A549 (cell line): ENCODE data around the gene SNTB2. TPM values are rescaled to one million over a fixed set of nuclear protein-coding genes. Genes with fewer than 3 reads are reported as not detected.
A peak's percentile ranks its signal among the peaks of the same experiment; 100 is the strongest.
"Not testable (repeated sequence)": the region's sequence is repeated elsewhere in the genome, so short reads cannot be mapped to it uniquely, and the experiment has no call there.

Experiments used
- ATAC-seq, 2 experiments: fragments of 200-7000 bp in 1 of 2; fragments of >200 bp in 1 of 2; cut with Nextera tagmentation in 1 of 2; cut with Tn5 transposase in 1 of 2; 3 replicates each; pipeline versions ENCODE4 v1.8.0 to v1.9.1; 2018 to 2020; ENCODE audit warnings: mild to moderate bottlenecking in 1 of 2, moderate library complexity in 1 of 2
- CTCF ChIA-PET: fragments of 300-600 bp; sonication (Branson Sonifier 250); formaldehyde crosslinking; extraction: SDS; loops from one replicate; lab custom pipeline; 2021; ENCODE audit warnings: antibody characterized with exemption, inconsistent platforms; lab: Yijun Ruan, JAX
- POLR2A ChIA-PET: fragments of 350-600 bp; formaldehyde crosslinking; extraction: SDS; loops from one replicate; lab custom pipeline; 2021; ENCODE audit warnings: antibody characterized with exemption, inconsistent platforms; lab: Yijun Ruan, JAX
- DNase-seq, 2 experiments: peaks; one replicate each; pipeline versions ENCODE4 v3.0.0 to v3.0.0-alpha.2; 2011 to 2016; ENCODE audit warnings: low read depth in 1 of 2, low spot score in 1 of 2
- FAIRE-seq: peaks from 2 replicates; lab custom pipeline; 2011; peaks lifted over from hg19 to GRCh38; lab: Jason Lieb, UNC
- H3K27ac ChIP-seq, 2 experiments: fragments of >200 bp; sonication (Bioruptor Twin); formaldehyde crosslinking; 3 replicates each; pipeline ENCODE4 v1.5.1; 2016 to 2017
- H3K4me1 ChIP-seq: fragments of >200 bp; sonication (Bioruptor Twin); formaldehyde crosslinking; 3 replicates; pipeline ENCODE4 v1.6.1; 2016
- H3K4me2 ChIP-seq: fragments of >200 bp; sonication (Bioruptor Twin); formaldehyde crosslinking; 3 replicates; pipeline ENCODE4 v1.6.1; 2016
- H3K4me3 ChIP-seq: fragments of >200 bp; sonication (Bioruptor Twin); formaldehyde crosslinking; 3 replicates; pipeline ENCODE4 v1.5.1; 2016
- H3K9me3 ChIP-seq: fragments of >200 bp; sonication (Bioruptor Twin); formaldehyde crosslinking; 3 replicates; pipeline ENCODE4 v1.6.1; 2016
- BHLHE40 ChIP-seq: IDR thresholded peaks from 2 replicates; pipeline ENCODE4 v1.6.1; 2012; ENCODE audit warnings: low read depth, low read length, inconsistent platforms
- CBX8 ChIP-seq: fragments of 200-600 bp; sonication (generic); IDR thresholded peaks from 2 replicates; pipeline ENCODE4 v1.6.1; 2016
- CHD2 ChIP-seq: fragments of 150-350 bp; IDR thresholded peaks from 2 replicates; pipeline ENCODE4 v1.6.1; 2014; ENCODE audit warnings: low read length; ENCODE audit not compliant: partially characterized antibody
- KDM5A ChIP-seq: fragments of 200-600 bp; sonication (generic); IDR thresholded peaks from 2 replicates; pipeline ENCODE4 v1.6.1; 2016; ENCODE audit warnings: antibody characterized with exemption, mild to moderate bottlenecking
- MAFK ChIP-seq: fragments of 450-650 bp; IDR thresholded peaks from 2 replicates; pipeline ENCODE4 v1.6.1; 2014; ENCODE audit not compliant: partially characterized antibody
- MAZ ChIP-seq: fragments of 150-350 bp; IDR thresholded peaks from 2 replicates; pipeline ENCODE4 v1.6.1; 2014; ENCODE audit warnings: antibody characterized with exemption, low read depth, low read length, borderline replicate concordance
- PHF8 ChIP-seq: fragments of 200-600 bp; sonication (generic); IDR thresholded peaks from 2 replicates; pipeline ENCODE4 v1.6.1; 2016; ENCODE audit warnings: low read depth, mild to moderate bottlenecking, antibody characterized with exemption, moderate library complexity, borderline replicate concordance
- POLR2A ChIP-seq: IDR thresholded peaks from 2 replicates; pipeline ENCODE4 v1.6.1; 2012; ENCODE audit warnings: mild to moderate bottlenecking, low read length
- POLR2AphosphoS2 ChIP-seq: conservative IDR thresholded peaks from 2 replicates; pipeline ENCODE4 v1.6.1; 2012; ENCODE audit warnings: low read length, improper control_type of control experiment, inconsistent platforms
- RAD21 ChIP-seq, 2 experiments: fragments of >200 bp in 1 of 2; sonication (Bioruptor Twin) in 1 of 2; formaldehyde crosslinking in 1 of 2; IDR thresholded peaks in 1 of 2; conservative IDR thresholded peaks in 1 of 2; 2 replicates in 1 of 2; 3 replicates in 1 of 2; pipeline ENCODE4 v1.6.1; 2012 to 2018; ENCODE audit warnings: inconsistent platforms in 1 of 2
- RARB ChIP-seq: fragments of 250-450 bp; sonication (Bioruptor Pico); IDR thresholded peaks from 2 replicates; pipeline ENCODE4 v1.8.0; 2021; ENCODE audit warnings: mild to moderate bottlenecking, moderate library complexity
- SMC3 ChIP-seq: fragments of >200 bp; sonication (Bioruptor Twin); formaldehyde crosslinking; IDR thresholded peaks from 3 replicates; pipeline ENCODE4 v1.6.1; 2018; ENCODE audit warnings: inconsistent platforms
- SREBF2 ChIP-seq: fragments of 450-650 bp; IDR thresholded peaks from 2 replicates; pipeline ENCODE4 v1.6.1; 2014; ENCODE audit warnings: mild to moderate bottlenecking, moderate library complexity
- ZC3H11A ChIP-seq: fragments of 450-650 bp; IDR thresholded peaks from 2 replicates; pipeline ENCODE4 v1.6.1; 2014; ENCODE audit warnings: antibody characterized with exemption, mild to moderate bottlenecking
- ZSCAN20 ChIP-seq: fragments of 250-450 bp; sonication (Bioruptor Pico); IDR thresholded peaks from 2 replicates; pipeline ENCODE4 v1.8.0; 2022; ENCODE audit warnings: mild to moderate bottlenecking, moderate library complexity
- WGBS: methylation state at CpG from one replicate; pipeline ENCODE4 v1.1.6; 2017; ENCODE audit errors: missing lambda C conversion rate; 5-methylcytosine and 5-hydroxymethylcytosine counted together
- polyA plus RNA-seq, 4 experiments: library from polyadenylated mRNA; depleted of rRNA in 3 of 4; stranded (reverse); fragments of >200 nt; fragmentation: RNase III in 1 of 4; extraction: RNeasy Plus Mini Kit Qiagen cat#74134 plus additional on column Dnase treatment in 1 of 4; gene quantifications; 2 replicates in 3 of 4; 3 replicates in 1 of 4; pipeline ENCODE4 v1.2.3, GENCODE V29; 2011 to 2017
- TF ChIP-seq, protein P1 (sequence below): fragments of 200-600 bp; sonication (generic); IDR thresholded peaks from 2 replicates; pipeline ENCODE4 v1.6.1; 2016; ENCODE audit warnings: antibody characterized with exemption, mild to moderate bottlenecking, moderate library complexity
- TF ChIP-seq, protein P2 (sequence below): fragments of >200 bp; sonication (Bioruptor Twin); formaldehyde crosslinking; IDR thresholded peaks from 3 replicates; pipeline ENCODE4 v1.5.1; 2016
- TF ChIP-seq, protein P3 (sequence below): fragments of >200 bp; sonication (Bioruptor Twin); formaldehyde crosslinking; IDR thresholded peaks from 3 replicates; pipeline ENCODE4 v1.6.1; 2016

Gene SNTB2
- polyA plus RNA-seq, 2 of the 4 experiments (the other 2 are of a cell fraction): 7.8 to 20.8 TPM

DNA sequence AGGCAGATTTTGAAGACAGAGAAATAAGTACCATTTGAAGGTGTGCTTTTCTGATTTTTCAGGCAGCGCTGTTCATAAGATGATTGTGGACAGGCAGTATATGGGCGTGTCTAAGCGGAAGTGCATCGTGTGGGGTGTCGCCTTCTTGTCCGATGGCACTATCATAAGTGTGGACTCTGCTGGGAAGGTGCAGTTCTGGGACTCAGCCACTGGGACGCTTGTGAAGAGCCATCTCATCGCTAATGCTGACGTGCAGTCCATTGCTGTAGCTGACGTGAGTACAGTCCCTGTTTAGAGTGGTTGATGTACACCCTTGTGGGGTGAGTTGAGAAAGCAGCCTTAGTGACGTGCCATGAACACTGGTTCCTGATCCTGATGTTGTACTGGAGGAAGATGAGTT lies 43.8 kb upstream of the SNTB2 start (continued):
- TF ChIP-seq, protein P1, sequence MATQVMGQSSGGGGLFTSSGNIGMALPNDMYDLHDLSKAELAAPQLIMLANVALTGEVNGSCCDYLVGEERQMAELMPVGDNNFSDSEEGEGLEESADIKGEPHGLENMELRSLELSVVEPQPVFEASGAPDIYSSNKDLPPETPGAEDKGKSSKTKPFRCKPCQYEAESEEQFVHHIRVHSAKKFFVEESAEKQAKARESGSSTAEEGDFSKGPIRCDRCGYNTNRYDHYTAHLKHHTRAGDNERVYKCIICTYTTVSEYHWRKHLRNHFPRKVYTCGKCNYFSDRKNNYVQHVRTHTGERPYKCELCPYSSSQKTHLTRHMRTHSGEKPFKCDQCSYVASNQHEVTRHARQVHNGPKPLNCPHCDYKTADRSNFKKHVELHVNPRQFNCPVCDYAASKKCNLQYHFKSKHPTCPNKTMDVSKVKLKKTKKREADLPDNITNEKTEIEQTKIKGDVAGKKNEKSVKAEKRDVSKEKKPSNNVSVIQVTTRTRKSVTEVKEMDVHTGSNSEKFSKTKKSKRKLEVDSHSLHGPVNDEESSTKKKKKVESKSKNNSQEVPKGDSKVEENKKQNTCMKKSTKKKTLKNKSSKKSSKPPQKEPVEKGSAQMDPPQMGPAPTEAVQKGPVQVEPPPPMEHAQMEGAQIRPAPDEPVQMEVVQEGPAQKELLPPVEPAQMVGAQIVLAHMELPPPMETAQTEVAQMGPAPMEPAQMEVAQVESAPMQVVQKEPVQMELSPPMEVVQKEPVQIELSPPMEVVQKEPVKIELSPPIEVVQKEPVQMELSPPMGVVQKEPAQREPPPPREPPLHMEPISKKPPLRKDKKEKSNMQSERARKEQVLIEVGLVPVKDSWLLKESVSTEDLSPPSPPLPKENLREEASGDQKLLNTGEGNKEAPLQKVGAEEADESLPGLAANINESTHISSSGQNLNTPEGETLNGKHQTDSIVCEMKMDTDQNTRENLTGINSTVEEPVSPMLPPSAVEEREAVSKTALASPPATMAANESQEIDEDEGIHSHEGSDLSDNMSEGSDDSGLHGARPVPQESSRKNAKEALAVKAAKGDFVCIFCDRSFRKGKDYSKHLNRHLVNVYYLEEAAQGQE: no peak
- TF ChIP-seq ZC3H11A: no peak

DNA sequence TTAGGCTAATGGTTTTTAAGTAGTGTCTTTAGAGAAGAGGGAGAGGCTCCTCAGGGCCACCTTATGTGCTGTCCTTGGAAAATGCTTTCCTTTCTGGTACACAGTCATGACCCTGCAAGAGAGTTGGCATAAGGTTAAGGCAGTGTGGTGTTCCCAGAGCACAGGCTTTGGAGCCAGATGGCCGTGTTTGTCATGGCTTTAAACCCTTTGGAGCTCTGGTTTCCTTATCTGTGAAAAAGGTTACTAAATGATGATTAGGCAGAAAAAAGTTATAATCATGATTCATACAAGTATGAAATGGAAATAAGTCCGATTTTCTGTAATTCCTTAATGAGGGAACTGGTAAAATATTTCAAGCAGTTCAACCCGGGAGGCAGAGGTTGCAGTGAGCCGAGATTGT lies 41.3 kb upstream of the SNTB2 start:
- DNase-seq (no peak), ATAC-seq (no peak), FAIRE-seq (no peak)
- no peaks in the 10 kb centered on the region for H3K9me3 ChIP-seq
- ChIA-PET CTCF (interaction anchor here (3.0 kb wide), 1 partner anchor 141 kb away, joined by 11 read pairs; no protein-coding TSS in a partner anchor), POLR2A (no interaction called here)
- H3K4me2 ChIP-seq: no peak overlapping the region
- H3K4me1 ChIP-seq: 0 out of 3 replicates have a peak, but pooled peaks cover 3% of the 10 kb centered on the region
- no peak overlapping the region for H3K4me3 ChIP-seq
- H3K27ac ChIP-seq: peak overlapping the region in 1 of 2 experiments; percentile 38; a peak in 1 of 6 replicates
- 76% methylated on average over 4 of the region's 4 CpGs for WGBS
- TF ChIP-seq MAFK (peak; percentile 92), KDM5A (no peak)

DNA sequence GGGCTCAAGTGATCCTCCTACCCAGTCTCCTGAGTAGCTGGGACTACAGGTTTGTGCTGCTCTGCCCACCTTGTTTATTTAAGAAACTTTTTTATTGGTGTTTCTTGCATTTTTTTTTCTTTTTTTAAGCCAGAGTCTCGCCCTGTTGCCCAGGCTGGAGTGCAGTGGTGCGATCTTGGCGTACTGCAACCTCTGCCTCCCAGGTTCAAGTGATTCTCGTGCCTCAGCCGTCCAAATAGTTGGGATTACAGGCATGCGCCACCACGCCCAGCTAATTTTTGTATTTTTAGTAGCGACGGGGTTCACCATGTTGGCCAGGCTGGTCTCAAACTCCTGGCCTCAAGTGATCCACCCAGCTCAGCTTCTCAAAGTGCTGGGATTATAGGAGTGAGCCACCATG lies 37.3 kb upstream of the SNTB2 start:
- WGBS: 86% methylated on average over 9 of the region's 9 CpGs

DNA sequence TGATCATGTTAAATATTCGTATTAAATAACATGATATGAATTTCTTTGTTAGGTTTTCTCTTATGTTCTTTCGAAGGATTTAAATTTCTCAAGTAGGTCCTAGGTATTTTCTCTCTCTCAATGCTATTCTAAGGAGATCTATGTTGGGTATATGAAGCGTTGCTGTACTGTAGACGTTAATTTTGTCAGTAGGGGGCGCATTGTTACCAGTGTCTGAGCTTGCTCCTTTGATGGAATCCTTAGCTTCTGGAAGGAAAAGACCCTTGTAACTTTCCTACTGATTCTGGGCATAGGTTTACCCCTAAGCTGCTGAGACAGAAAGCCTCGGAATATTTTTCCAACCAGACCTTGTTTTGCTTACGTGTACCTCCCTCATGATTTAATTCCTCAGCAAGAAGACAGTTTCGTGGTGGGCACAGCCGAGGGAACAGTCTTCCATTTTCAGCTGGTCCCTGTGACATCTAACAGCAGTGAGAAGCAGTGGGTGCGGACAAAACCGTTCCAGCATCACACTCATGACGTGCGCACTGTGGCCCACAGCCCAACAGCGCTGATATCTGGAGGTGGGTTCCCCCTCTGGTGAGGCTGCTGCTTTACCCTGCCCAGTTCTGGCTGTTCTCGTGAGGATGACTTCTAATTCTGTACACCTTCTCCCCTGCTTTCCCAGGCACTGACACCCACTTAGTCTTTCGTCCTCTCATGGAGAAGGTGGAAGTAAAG lies 36.7 kb upstream of the SNTB2 start:
- no peak overlapping the region for H3K4me3 ChIP-seq
- H3K4me2 ChIP-seq: no peak overlapping the region
- DNase-seq (peak; percentile 76 to 77), FAIRE-seq (peak; percentile 67)
- POLR2A ChIA-PET: interaction anchor here (0.5 to 1.3 kb wide), 4 partner anchors 67 to 180 kb away, joined by 3 to 5 read pairs (median 4); partner anchors contain the start of gene PDF
- WGBS: 58% methylated on average over 16 of the region's 16 CpGs
- CTCF ChIA-PET: interaction anchor here (0.6 to 7.5 kb wide), 53 partner anchors 8 to 787 kb away, joined by 3 to 133 read pairs (median 4); partner anchors contain the start of genes PDF and SNTB2
- TF ChIP-seq SMC3 (peak; percentile 60), RAD21 (conservative IDR thresholded peaks at IDR 0.05 in 1 of 2, IDR thresholded peaks at IDR 0.05 in 1 of 2) (peak; percentile 83 to 87), MAFK (no peak), CBX8 (no peak)
- TF ChIP-seq, protein P2, sequence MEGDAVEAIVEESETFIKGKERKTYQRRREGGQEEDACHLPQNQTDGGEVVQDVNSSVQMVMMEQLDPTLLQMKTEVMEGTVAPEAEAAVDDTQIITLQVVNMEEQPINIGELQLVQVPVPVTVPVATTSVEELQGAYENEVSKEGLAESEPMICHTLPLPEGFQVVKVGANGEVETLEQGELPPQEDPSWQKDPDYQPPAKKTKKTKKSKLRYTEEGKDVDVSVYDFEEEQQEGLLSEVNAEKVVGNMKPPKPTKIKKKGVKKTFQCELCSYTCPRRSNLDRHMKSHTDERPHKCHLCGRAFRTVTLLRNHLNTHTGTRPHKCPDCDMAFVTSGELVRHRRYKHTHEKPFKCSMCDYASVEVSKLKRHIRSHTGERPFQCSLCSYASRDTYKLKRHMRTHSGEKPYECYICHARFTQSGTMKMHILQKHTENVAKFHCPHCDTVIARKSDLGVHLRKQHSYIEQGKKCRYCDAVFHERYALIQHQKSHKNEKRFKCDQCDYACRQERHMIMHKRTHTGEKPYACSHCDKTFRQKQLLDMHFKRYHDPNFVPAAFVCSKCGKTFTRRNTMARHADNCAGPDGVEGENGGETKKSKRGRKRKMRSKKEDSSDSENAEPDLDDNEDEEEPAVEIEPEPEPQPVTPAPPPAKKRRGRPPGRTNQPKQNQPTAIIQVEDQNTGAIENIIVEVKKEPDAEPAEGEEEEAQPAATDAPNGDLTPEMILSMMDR: peak; percentile 90
- TF ChIP-seq, all 56 proteins: peak for 3
- no peaks in the 10 kb centered on the region for H3K9me3 ChIP-seq
- H3K27ac ChIP-seq: no peak overlapping the region
- H3K4me1 ChIP-seq: no peaks in the 10 kb centered on the region
- ATAC-seq: peak; percentile 89 to 97

More for the DNA sequence above, 37.3 kb upstream of the SNTB2 start:
- FAIRE-seq, ATAC-seq, H3K27ac ChIP-seq, H3K4me1 ChIP-seq, H3K9me3 ChIP-seq, H3K4me2 ChIP-seq, H3K4me3 ChIP-seq, DNase-seq: not testable (repeated sequence)
- ChIA-PET CTCF (interaction anchor here (0.9 to 7.5 kb wide), 30 partner anchors 9 to 305 kb away, joined by 3 to 133 read pairs (median 5); partner anchors contain the start of gene SNTB2), POLR2A (interaction anchor here (1.3 kb wide), 1 partner anchor 181 kb away, joined by 5 read pairs; the partner anchor contains the start of gene PDF)

DNA sequence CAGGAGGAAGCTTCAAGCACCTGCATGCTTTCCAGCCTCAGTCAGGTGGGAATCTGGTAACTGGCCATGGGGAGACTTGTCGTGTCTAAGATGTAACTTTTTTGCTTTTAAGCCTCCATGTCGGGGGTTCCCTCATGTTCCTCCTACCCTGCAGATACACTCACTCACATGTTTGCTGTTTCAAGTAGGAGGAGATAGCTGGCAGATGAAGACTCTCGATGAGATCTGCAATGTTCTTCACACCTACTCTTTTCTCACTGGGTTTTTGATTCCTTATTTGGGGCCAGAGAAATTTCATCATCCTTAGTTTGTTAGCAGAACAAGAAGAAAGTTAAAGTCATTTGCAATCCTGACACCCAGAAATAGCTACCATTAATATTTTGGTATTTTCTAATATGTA lies 29.8 kb upstream of the SNTB2 start:
- no peak for FAIRE-seq
- POLR2A ChIA-PET: interaction anchor here (0.6 kb wide), 1 partner anchor 109 kb away, joined by 4 read pairs; no protein-coding TSS in a partner anchor
- Histone ChIP-seq H3K4me1 (no peaks in the 10 kb centered on the region), H3K9me3 (no peaks in the 10 kb centered on the region), H3K27ac (no peak overlapping the region), H3K4me2 (no peak overlapping the region), H3K4me3 (no peak overlapping the region)
- CTCF ChIA-PET: interaction anchor here (0.6 to 2.0 kb wide), 8 partner anchors 10 to 255 kb away, joined by 3 to 8 read pairs (median 4); no protein-coding TSS in a partner anchor
- no peak for ATAC-seq
- DNase-seq: no peak
- 89% methylated on average over 3 of the region's 3 CpGs for WGBS
- TF ChIP-seq ZSCAN20 (CRISPR knock-in tag) (no peak), RARB (CRISPR knock-in tag) (no peak), POLR2AphosphoS2 (no peak), BHLHE40 (no peak), PHF8 (no peak), POLR2A (no peak), CHD2 (no peak), MAZ (no peak), SREBF2 (no peak)
- TF ChIP-seq, protein P3, sequence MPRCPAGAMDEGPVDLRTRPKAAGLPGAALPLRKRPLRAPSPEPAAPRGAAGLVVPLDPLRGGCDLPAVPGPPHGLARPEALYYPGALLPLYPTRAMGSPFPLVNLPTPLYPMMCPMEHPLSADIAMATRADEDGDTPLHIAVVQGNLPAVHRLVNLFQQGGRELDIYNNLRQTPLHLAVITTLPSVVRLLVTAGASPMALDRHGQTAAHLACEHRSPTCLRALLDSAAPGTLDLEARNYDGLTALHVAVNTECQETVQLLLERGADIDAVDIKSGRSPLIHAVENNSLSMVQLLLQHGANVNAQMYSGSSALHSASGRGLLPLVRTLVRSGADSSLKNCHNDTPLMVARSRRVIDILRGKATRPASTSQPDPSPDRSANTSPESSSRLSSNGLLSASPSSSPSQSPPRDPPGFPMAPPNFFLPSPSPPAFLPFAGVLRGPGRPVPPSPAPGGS: no peak
